Frontal cortex (tissue), 4 donors: ENCODE data around the gene STXBP6. TPM values are rescaled to one million over a fixed set of nuclear protein-coding genes. Genes with fewer than 3 reads are reported as not detected.

Source experiments
- DNase-seq, 2 donors: peaks; one replicate each; pipeline ENCODE4 v3.0.0; 2012; ENCODE audit warnings: low spot score in 2 of 2
- FAIRE-seq: peaks from 2 replicates; lab custom pipeline; 2012; peaks lifted over from hg19 to GRCh38; lab: Jason Lieb, UNC
- total RNA-seq: library from RNA; depleted of rRNA; stranded (reverse); fragments of >200 nt; gene quantifications from one replicate; pipeline ENCODE4 v1.2.3, GENCODE V29; 2014
- donor health status: control.
- donor health status: control.
- donor health status: control.

STXBP6 gene
- 37.9 TPM for total RNA-seq

DNA sequence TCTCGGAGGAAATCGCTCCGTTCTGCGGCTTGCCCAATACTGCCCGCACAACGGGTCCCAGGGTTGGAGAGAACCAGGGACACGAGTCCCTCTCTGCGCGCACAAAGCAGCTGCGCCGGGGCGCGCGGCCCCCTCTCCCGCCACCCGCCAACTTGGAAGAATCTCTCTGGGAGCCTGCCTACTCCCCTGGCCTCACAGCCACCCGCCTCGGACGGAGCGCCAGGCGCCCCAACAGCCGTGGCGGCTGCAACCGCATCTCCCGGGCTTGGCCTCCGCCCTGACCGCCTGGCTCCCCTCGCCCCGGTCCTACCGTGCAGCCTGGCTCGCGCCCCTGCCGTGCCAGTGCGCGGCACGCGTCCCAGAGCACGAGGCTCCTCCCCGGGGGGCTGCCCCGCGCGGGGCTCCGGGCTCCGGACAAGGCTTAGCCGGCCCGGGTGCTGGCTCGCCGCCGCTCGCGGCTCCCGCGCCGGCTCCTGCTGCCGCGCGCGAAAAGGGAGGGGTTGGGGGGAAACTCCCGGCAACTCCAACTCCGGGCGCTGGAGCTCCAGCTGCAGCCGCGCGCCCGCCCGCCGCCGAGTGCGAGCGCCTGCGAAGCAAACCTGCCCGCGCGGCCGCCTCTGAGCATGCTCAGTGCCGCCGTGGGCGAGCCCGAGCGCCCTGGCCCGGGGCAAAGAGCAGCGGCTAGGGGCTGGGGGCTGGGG, at the start of gene STXBP6:
Gene STXBP6 (minus strand): TSS at position 580 of the 701 bp plus-strand sequence. CDS start 75,329 bp downstream, outside the sequence.
- DNase-seq (peak; percentile 82 to 88), FAIRE-seq (no peak)

DNA sequence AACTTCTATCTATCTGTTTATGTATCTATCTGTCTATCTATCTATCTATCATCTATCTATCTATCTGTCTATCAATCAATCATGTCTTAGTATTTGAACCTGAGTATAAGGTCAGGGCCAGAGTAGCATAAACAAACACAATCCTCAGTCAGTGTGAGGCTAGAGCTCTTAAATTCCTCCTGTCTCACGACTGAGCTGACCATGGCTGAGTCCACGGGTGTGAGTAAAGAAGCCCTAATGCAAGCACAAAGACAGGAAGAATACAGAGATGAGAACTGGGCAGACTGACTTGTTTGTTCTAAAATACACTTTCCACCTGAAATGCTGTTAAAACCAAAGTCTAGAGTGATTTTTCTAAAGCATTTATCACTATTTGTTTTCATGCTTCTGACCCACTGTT, 47.2 kb upstream of the STXBP6 start:
- no peak for DNase-seq
- no peak for FAIRE-seq

DNA sequence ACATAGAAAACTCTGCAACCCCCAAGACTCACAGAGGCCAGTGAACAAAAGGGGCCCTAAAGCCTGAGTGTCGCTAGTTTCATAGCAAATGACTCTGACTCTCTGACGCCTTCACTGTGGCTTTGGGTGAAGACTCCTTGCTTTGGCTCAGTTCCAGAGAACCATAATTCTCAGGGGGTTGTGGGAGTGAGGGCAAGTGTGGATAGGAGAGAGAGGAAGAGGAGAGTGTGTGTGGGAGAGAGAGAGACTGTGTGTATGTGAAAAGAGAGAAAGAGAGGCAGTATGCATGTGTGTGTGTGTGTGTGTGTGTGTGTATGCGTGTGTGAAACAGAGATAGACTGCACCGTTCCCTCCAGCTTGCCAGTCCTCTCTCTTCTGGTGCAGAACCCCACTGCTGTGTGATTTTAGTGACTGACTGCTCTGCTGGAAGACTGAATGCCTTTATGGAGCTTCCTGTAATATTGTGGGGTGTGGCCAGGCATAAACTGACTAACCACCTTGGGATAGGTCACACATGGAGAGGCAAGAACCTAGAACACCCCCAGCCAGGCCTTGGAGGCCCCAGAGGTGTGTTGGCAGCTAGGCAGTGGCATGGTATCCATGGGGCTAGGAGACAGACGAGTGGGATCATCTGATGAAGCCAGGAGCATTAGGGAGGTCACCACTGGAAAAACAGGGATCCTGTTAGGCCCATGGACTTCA, 45.9 kb upstream of the STXBP6 start:
- DNase-seq: no peak
- FAIRE-seq: no peak

DNA sequence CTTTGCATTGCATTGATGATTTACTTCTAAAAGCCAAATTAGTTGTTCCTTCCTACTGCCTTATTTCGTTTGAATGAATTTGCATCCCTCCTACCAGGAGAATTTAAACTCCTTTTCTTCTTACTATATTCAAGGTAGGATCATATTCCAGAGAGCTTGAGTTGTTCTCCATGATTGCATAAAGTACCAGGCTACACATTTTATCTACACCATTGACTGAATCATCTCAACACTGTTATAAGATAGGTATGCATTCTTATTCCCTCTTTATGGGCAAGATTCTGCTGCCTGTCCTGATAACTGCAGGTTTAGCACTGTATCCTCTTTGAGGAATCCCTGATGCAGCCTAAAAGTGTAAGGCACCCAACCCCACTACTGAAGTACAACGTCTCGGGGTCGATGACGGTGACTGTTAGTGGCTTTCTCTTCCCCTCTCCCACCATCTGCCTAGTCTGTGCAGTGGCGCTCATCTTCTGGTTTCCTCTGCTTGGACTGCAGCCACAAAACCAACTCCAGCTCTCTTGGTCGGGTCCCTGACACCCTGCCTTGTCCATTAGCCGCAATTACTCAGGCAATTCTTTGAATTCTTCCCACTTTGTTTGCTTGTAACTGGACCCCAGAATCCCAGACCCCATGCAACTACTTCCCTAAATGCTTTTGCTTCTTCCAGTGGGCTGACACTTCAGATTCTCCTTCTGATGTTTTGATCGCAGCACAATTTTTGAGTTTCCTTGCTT, 44.4 kb upstream of the STXBP6 start:
- FAIRE-seq: no peak

GRCh38 chr14:25092258-25092740, 42.4 kb upstream of the STXBP6 start:
- DNase-seq (no peak), FAIRE-seq (no peak)

More for the DNA sequence above, 44.4 kb upstream of the STXBP6 start:
- DNase-seq: no peak

DNA sequence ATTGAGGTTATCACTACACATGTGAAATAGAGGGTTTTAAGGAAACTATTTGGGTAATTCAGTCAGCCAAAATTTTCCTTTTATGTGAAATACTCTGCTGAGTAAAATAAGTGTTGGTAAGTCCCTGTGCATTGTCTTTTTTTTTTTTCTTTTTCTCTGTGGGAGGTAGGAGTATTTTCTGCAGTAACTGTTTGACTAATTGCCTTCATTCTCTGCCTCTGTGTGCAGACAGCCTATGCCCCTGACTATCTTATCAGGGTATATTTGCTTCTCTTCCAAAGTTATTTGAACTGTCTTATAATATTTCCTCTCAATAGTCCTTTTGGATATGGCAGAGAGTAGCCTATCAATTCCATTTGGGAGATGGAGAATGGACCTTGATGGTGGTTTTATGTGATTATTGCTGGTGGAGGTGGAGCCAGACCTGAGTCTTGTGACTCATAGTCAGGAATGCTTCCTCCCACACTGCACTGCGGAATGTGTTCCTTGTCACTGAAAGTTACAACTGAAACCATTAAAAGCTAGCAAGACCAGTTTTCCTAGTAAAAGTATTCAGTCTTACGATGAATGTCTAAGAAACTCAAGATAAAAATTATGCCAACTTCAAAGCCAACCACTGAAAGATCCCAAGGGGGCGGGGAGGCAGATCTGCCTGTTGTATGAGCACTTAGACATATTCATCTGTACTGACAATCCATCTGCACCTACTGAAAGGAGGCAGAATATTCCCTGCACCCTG, 40.9 kb upstream of the STXBP6 start:
- no peak for DNase-seq
- FAIRE-seq: no peak

DNA sequence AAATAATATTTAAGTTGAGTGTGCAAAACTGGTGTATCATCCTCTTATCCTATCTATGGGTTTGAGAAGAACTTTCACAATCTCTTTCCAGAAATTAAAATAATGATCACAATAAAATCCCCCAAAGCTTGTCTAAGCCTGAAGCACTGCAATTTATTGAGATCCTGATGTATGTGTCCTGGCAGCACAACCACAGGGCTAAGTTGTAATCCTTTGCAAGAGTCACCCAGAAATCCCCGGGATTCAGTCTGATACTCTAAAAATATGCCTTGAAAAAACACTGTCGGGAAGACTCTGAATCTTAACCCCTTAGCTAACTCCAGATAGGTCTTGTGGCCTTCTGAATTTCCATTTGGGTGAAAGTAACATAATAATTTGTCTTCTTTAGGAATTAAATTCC, 40.3 kb upstream of the STXBP6 start:
- FAIRE-seq (no peak), DNase-seq (no peak)

- DNase-seq (no peak), FAIRE-seq (no peak)
Measured at GRCh38 chr14:25089496-25089895, 39.5 kb upstream of the STXBP6 start.

GRCh38 chr14:25086821-25087396, 37.0 kb upstream of the STXBP6 start:
- DNase-seq (no peak), FAIRE-seq (no peak)

DNA sequence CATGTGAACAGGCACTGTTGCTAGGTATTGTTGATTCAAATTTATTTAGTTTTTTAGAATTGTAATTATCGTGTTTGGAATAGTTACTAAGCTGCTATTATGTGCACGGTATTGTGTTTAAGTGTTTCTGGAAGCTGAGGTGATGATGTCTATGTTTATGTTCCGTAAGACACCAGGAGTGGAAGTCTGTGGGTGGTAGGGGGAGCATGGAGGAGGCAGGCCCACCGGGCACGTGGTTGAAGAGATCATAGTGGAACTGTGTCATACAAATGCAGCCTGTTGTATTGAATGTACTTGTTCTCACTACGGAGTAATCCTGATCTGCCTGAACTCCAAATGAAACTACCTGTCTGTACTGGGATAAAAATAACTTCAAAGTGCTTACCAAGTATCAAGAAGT, 36.1 kb upstream of the STXBP6 start:
- DNase-seq (no peak), FAIRE-seq (no peak)

GRCh38 chr14:25080682-25081081, 30.7 kb upstream of the STXBP6 start:
- FAIRE-seq (no peak), DNase-seq (no peak)

GRCh38 chr14:25079311-25079710, 29.4 kb upstream of the STXBP6 start:
- no peak for FAIRE-seq

GRCh38 chr14:25074099-25074685, 24.2 kb upstream of the STXBP6 start:
- no peak for DNase-seq

More at GRCh38 chr14:25079311-25079710, 29.4 kb upstream of the STXBP6 start:
- DNase-seq: no peak

DNA sequence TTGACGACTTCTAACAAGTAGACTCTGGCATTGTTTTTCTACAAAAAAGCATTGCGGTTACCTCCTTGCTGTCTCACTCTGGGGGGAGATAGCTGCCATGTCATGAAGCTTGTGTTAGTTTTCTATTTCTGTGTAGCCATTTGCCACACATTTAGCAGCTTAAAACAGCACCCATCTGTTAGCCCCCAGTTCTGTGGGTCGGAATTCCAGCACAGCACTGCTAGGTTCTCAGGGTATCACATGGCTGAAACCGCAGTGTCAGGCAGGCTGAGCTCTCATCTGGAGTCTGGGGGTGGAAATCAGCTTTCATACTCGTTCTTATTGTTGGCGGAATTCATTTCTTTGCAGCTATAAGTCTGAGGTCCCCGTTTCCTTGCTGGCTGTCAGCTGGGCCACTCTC, 19.9 kb upstream of the STXBP6 start:
- DNase-seq: no peak
- FAIRE-seq: no peak

More at GRCh38 chr14:25074099-25074685, 24.2 kb upstream of the STXBP6 start:
- no peak for FAIRE-seq

GRCh38 chr14:25067600-25067999, 17.7 kb upstream of the STXBP6 start:
- FAIRE-seq (no peak), DNase-seq (no peak)

GRCh38 chr14:25062022-25062321, 12.0 kb upstream of the STXBP6 start:
- FAIRE-seq: no peak

GRCh38 chr14:25056688-25057078, 6.7 kb upstream of the STXBP6 start:
- DNase-seq: no peak
- no peak for FAIRE-seq

More at GRCh38 chr14:25062022-25062321, 12.0 kb upstream of the STXBP6 start:
- DNase-seq: no peak

DNA sequence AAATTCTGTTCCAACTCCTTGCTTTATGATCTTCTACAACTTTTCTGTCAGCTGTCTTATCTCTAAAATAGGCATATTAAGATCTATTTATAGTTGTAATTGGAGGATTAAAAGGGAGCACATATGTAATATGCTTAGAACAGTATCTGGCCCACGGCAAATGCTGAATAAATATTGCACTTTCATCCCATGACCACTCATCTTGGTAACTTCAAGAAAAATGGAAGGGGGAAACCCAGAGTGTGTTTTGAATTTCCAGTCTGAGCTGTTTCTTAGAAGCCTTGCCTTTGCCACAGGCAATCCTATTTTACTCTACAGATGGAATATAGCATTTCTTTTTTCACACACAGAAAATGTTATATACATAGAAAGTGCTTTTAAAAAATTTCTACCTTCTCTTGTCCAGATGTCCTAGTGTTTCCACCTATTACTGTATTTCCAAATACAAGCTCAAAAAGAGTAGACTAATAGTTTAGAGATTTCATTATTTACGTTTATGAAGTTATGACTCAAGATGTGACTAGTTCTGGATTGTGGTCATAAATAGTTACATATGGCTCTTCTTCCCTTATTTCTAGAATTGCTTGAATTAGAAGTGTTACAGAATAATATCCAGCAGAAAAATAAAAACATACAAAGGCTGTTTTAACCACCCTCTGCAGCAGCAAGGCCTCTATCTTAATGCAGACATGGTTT, 6.2 kb upstream of the STXBP6 start:
- FAIRE-seq: peak; percentile 48
- DNase-seq: no peak

DNA sequence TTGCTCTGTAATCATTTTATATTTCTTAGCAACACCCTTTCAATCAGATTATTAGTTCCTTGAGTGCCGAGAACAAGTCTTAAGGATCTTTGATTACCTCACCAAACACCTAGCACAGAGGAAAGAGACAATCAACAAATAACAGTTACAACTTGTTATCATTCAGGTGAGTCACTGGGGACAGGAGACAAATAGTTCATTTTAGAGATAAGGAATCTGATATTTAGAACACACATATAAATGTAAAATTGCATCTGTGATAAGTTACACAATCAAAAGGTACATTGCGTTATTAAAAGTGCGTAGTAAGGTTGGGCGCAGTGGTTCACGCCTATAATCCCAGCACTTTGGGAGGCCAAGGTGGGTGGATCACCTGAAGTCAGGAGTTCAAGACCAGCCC, 5.1 kb upstream of the STXBP6 start:
- no peak for DNase-seq
- no peak for FAIRE-seq
